Prostate gland (tissue), 2 donors: Measurements from ENCODE around the gene KCNS3.

ENCODE experiments used
- POLR2A ChIP-seq: fragments of 450-650 bp; IDR thresholded peaks from one replicate; pipeline ENCODE4 v1.6.1; 2016; ENCODE audit warnings: antibody characterized with exemption, mild to moderate bottlenecking
- POLR2AphosphoS5 ChIP-seq: sonication (generic); formaldehyde crosslinking; IDR thresholded peaks from one replicate; pipeline ENCODE4 v1.6.1; 2017; ENCODE audit warnings: antibody characterized with exemption
- TF ChIP-seq, protein P1 (sequence below), 4 experiments: fragments of 200-600 bp in 2 of 4; fragments of 450-650 bp in 2 of 4; sonication (generic) in 2 of 4; IDR thresholded peaks; 1 replicate in 3 of 4; 2 replicates in 1 of 4; pipeline ENCODE4 v1.5.1; 2016 to 2019; ENCODE audit warnings: antibody characterized with exemption in 4 of 4, mild to moderate bottlenecking in 2 of 4, moderate library complexity in 2 of 4

DNA sequence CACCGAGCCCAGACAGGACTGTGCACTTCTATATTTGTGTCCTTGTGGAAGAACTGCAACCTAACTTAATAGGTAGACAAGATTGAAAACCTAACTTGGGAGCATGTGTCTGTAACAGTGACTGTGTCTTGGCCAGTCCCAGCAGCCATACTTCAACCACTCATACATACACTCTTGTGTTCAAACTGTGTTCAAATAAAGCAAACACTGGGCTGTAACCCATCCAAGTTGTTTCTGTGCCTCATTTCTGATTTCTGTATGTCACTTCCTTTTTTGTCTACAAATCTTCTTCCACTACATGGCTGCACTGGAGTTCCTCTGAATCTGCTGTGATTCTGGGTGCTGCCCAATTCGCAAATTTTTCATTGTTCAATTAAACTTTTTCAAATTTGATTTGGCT, 31.2 kb upstream of the KCNS3 start:
- TF ChIP-seq POLR2A (no peak), POLR2AphosphoS5 (no peak)
- TF ChIP-seq, protein P1, sequence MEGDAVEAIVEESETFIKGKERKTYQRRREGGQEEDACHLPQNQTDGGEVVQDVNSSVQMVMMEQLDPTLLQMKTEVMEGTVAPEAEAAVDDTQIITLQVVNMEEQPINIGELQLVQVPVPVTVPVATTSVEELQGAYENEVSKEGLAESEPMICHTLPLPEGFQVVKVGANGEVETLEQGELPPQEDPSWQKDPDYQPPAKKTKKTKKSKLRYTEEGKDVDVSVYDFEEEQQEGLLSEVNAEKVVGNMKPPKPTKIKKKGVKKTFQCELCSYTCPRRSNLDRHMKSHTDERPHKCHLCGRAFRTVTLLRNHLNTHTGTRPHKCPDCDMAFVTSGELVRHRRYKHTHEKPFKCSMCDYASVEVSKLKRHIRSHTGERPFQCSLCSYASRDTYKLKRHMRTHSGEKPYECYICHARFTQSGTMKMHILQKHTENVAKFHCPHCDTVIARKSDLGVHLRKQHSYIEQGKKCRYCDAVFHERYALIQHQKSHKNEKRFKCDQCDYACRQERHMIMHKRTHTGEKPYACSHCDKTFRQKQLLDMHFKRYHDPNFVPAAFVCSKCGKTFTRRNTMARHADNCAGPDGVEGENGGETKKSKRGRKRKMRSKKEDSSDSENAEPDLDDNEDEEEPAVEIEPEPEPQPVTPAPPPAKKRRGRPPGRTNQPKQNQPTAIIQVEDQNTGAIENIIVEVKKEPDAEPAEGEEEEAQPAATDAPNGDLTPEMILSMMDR (IDR thresholded peaks at IDR 0.05), result no peak
